Natural killer cell treated with Interleukin-12 subunit alpha and Interleukin-12 subunit beta and Interleukin-15 and Interleukin-18, amount 100 ng/mL, for 72 hours (primary cell): ENCODE data around the gene LGMN. TPM values are rescaled to one million over a fixed set of nuclear protein-coding genes. Genes with fewer than 3 reads are reported as not detected.
A peak's percentile ranks its signal among the peaks of the same experiment; 100 is the strongest.
"Not testable (repeated sequence)": the region's sequence is repeated elsewhere in the genome, so short reads cannot be mapped to it uniquely, and the experiment has no call there.

Experiments
- ATAC-seq, 2 donors: fragments of 150-1000 bp; cut with Tn5 transposase in 1 of 2; sonication (Bioruptor Pico), chemical (Tn5 transposase) in 1 of 2; 2 replicates each; pipeline ENCODE4 v1.10.0; 2021
- DNase-seq: peaks from one replicate; pipeline ENCODE4 v3.0.0; 2022; ENCODE audit warnings: low spot score
- H3K27ac Mint-ChIP-seq, 2 donors: 1 replicate in 1 of 2; 2 replicates in 1 of 2; pipeline ENCODE4 v1.8.0; 2022; ENCODE audit warnings: mixed read lengths in 2 of 2, mild to moderate bottlenecking in 1 of 2, moderate library complexity in 1 of 2
- H3K27me3 Mint-ChIP-seq, 2 donors: 1 replicate in 1 of 2; 2 replicates in 1 of 2; pipeline ENCODE4 v1.8.0; 2022; ENCODE audit warnings: mixed read lengths in 2 of 2
- H3K36me3 Mint-ChIP-seq: one replicate; pipeline ENCODE4 v1.8.0; 2022; ENCODE audit warnings: mixed read lengths
- H3K4me1 Mint-ChIP-seq, 2 donors: 1 replicate in 1 of 2; 2 replicates in 1 of 2; pipeline ENCODE4 v1.8.0; 2022; ENCODE audit warnings: low read depth in 2 of 2, mixed read lengths in 2 of 2, mild to moderate bottlenecking in 1 of 2
- H3K4me3 Mint-ChIP-seq: one replicate; pipeline ENCODE4 v1.8.0; 2022; ENCODE audit warnings: mixed read lengths
- H3K9me3 Mint-ChIP-seq: 2 replicates; pipeline ENCODE4 v1.8.0; 2022; ENCODE audit warnings: mixed read lengths
- total RNA-seq, 2 donors: library from RNA; stranded (reverse); gene quantifications; one replicate each; pipeline ENCODE4 v1.2.3, GENCODE V29; 2022

LGMN gene
- total RNA-seq, 2 donors from 2014 or later: not detected

- H3K4me3 Mint-ChIP-seq: no peak overlapping the region
- ATAC-seq (no peak), DNase-seq (no peak)
- H3K4me1 Mint-ChIP-seq: peaks cover 21 to 24% of the 10 kb centered on the region in 2 donors
- H3K27me3 Mint-ChIP-seq: peaks cover 35 to 61% of the 10 kb centered on the region in 2 donors
- H3K9me3 Mint-ChIP-seq: no peaks in the 10 kb centered on the region
- no peaks in the 10 kb centered on the region for H3K36me3 Mint-ChIP-seq
- no peak overlapping the region for H3K27ac Mint-ChIP-seq
Observed at GRCh38 chr14:92753250-92753649, 4.8 kb upstream of the LGMN start.

- ATAC-seq (no peak), DNase-seq (no peak)
- Mint-ChIP-seq H3K4me1 (peaks cover 28 to 33% of the 10 kb centered on the region in 2 donors), H3K27me3 (peaks cover 47 to 75% of the 10 kb centered on the region in 2 donors), H3K27ac (peak overlapping the region in 1 of 2 donors; percentile 28), H3K4me3 (no peak overlapping the region), H3K9me3 (no peaks in the 10 kb centered on the region), H3K36me3 (no peaks in the 10 kb centered on the region)
Observed at GRCh38 chr14:92751819-92752218, 3.4 kb upstream of the LGMN start.

DNA sequence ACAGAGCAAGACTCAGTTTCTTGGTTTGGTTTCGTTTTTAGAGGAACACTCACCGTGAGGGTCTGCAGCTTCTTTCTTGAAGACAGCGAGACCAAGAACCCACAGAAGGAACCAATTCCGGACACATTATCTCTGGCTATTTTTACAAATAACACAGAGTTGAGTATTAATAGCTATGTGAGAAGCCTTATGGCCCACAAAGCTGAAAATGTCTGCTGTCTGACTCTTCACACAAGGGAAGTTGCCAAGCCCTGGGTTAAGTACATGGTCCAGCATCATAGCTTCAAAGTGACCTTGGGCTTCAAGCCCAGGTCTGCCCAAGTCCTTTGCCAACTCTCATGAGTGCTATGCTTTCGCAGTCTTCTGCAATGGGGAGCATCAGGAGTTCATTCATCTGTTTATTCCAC is 2.6 kb upstream of the LGMN start:
- Mint-ChIP-seq H3K9me3 (no peaks in the 10 kb centered on the region), H3K4me3 (peak overlapping the region; percentile 73), H3K4me1 (peaks cover 28 to 33% of the 10 kb centered on the region in 2 donors), H3K36me3 (no peaks in the 10 kb centered on the region), H3K27ac (no peak overlapping the region), H3K27me3 (peaks cover 54 to 84% of the 10 kb centered on the region in 2 donors)
- DNase-seq (no peak), ATAC-seq (no peak)

- Mint-ChIP-seq H3K27me3 (peaks cover 54 to 85% of the 10 kb centered on the region in 2 donors), H3K4me3 (peak overlapping the region; percentile 73), H3K4me1 (peaks cover 28 to 33% of the 10 kb centered on the region in 2 donors)
- DNase-seq, H3K36me3 Mint-ChIP-seq, H3K9me3 Mint-ChIP-seq, H3K27ac Mint-ChIP-seq, ATAC-seq: not testable (repeated sequence)
Observed at GRCh38 chr14:92750222-92750728, 1.8 kb upstream of the LGMN start.

DNA sequence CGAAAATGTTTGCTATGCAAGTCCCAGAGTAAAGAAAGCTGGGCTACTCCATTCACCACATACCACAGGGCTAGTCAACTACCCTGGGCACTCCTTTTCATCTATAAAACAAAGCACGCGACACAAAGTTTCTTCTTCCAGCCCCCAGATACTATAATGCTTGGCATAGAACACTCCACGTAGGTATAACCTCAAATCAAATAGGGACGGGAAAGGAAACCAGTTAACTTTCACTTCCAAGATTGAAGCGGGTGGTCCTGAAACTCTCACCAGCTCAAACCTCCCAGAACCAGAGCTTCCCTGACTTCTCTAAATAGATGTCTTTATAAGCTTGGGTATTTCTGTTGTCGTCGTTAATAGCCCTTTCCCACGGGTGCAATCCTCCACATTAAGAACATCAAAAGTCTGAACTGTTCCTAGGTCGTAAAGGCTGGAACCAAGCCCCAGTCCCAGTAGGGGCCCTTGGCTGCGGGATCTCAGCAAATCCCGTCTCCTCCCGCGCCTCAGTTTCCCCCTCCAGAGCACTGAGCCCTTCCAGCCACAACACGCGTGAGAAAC is 647 bp downstream of the LGMN start:
- Mint-ChIP-seq H3K4me1 (peaks cover 28 to 33% of the 10 kb centered on the region in 2 donors), H3K27ac (peak overlapping the region in 1 of 2 donors; percentile 49), H3K36me3 (no peaks in the 10 kb centered on the region), H3K27me3 (peaks cover 52 to 74% of the 10 kb centered on the region in 2 donors), H3K4me3 (peak overlapping the region; percentile 56), H3K9me3 (no peaks in the 10 kb centered on the region)
- ATAC-seq (no peak), DNase-seq (no peak)

- Mint-ChIP-seq H3K27ac (no peak overlapping the region), H3K4me1 (peaks cover 16 to 19% of the 10 kb centered on the region in 2 donors), H3K36me3 (no peaks in the 10 kb centered on the region), H3K4me3 (no peak overlapping the region), H3K27me3 (peaks cover 41 to 52% of the 10 kb centered on the region in 2 donors), H3K9me3 (no peaks in the 10 kb centered on the region)
- ATAC-seq (no peak), DNase-seq (no peak)
Observed at GRCh38 chr14:92744198-92744597, 4.2 kb downstream of the LGMN start.

- H3K27ac Mint-ChIP-seq: no peak overlapping the region
- DNase-seq: no peak
- no peak overlapping the region for H3K4me3 Mint-ChIP-seq
- no peak for ATAC-seq
- no peaks in the 10 kb centered on the region for H3K9me3 Mint-ChIP-seq
- no peaks in the 10 kb centered on the region for H3K36me3 Mint-ChIP-seq
- H3K27me3 Mint-ChIP-seq: peaks cover 34 to 38% of the 10 kb centered on the region in 2 donors
- H3K4me1 Mint-ChIP-seq: peaks cover 0 to 8% of the 10 kb centered on the region in 2 donors
Observed at GRCh38 chr14:92740440-92740839, 8.0 kb downstream of the LGMN start.

DNA sequence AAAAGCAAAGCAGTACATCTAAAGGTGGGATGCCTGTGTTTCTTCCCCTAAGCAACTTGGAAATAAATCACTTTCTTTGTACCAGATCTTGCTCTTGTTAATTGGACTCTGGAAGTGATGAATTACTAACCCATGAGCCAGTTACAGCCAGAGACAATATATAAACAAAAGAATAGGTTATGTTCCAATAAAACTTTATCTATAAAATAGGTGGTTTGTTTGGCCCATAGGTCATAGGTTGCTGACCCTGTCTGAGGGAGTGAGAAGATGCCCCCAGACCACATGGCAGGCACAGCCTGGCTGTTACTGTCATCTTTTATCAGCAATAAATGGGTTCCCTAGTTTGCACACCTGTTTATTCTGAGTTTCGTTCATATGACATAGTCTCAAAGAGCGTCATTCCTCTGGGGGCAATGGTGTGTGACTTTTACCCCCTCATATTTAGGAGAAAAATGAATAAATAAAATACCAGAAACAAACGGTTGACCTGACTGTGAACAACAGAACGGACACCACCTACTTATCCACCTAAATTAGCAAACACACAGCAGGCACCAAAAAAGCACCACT is 10.7 kb downstream of the LGMN start:
- ATAC-seq (no peak), DNase-seq (no peak)
- peaks cover 0 to 8% of the 10 kb centered on the region in 2 donors for H3K4me1 Mint-ChIP-seq
- peaks cover 31 to 35% of the 10 kb centered on the region in 2 donors for H3K27me3 Mint-ChIP-seq
- H3K36me3 Mint-ChIP-seq: no peaks in the 10 kb centered on the region
- no peak overlapping the region for H3K4me3 Mint-ChIP-seq
- H3K9me3 Mint-ChIP-seq: no peaks in the 10 kb centered on the region
- no peak overlapping the region for H3K27ac Mint-ChIP-seq

DNA sequence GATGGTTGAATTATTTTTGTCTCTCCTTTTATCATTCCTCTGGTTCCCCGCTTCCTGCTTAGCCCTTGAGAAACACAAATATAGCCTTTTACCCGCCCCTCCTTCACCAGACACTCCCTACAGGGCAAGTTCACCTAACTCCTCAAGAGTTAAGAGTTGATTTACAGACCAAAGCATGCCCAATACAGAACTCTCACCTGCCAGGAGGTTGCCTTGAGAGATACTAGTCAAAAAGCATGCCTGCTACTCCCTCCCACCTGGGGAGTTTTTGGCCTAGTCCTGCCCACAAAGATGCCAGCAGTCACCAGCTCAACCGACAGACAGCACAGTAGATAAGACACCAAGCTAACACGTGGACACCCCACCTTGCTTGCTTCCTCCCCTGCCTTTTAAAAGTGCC is 11.2 kb downstream of the LGMN start:
- H3K4me1 Mint-ChIP-seq: peaks cover 0 to 8% of the 10 kb centered on the region in 2 donors
- no peaks in the 10 kb centered on the region for H3K36me3 Mint-ChIP-seq
- DNase-seq (no peak), ATAC-seq (no peak)
- H3K9me3 Mint-ChIP-seq: no peaks in the 10 kb centered on the region
- H3K27me3 Mint-ChIP-seq: peaks cover 32 to 40% of the 10 kb centered on the region in 2 donors
- H3K4me3 Mint-ChIP-seq: no peak overlapping the region
- no peak overlapping the region for H3K27ac Mint-ChIP-seq

DNA sequence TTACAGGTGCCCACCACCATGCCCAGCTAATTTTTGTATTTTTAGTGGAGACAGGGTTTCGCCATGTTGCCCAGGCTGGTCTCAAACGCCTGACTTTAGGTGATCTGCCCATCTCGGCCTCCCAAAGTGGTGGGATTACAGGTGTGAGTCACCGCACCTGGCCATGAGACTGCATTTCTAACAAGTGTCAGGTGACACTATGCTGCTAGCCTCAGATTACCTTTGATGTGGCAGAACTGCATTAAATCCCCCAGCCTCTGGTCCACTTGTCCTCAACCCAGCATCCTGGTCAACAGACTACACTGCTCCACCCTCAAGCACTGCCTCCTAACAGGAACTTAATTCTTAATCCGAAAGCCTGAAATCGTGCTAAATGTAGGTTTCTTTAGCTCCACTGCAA is 13.1 kb downstream of the LGMN start:
- ATAC-seq: no peak
- no peak for DNase-seq
- Mint-ChIP-seq H3K4me3 (no peak overlapping the region), H3K27me3 (peaks cover 45 to 51% of the 10 kb centered on the region in 2 donors), H3K27ac (no peak overlapping the region), H3K36me3 (peaks cover 7% of the 10 kb centered on the region), H3K4me1 (peaks cover 0 to 8% of the 10 kb centered on the region in 2 donors), H3K9me3 (no peaks in the 10 kb centered on the region)

- ATAC-seq (no peak), DNase-seq (no peak)
- Mint-ChIP-seq H3K27me3 (peaks cover 43 to 53% of the 10 kb centered on the region in 2 donors), H3K4me1 (peaks cover 5 to 14% of the 10 kb centered on the region in 2 donors), H3K9me3 (no peaks in the 10 kb centered on the region), H3K4me3 (no peak overlapping the region), H3K27ac (no peak overlapping the region), H3K36me3 (peaks cover 7% of the 10 kb centered on the region)
Observed at GRCh38 chr14:92734618-92735017, 13.8 kb downstream of the LGMN start.

- Mint-ChIP-seq H3K27me3 (peaks cover 39 to 51% of the 10 kb centered on the region in 2 donors), H3K27ac (no peak overlapping the region), H3K4me3 (no peak overlapping the region), H3K9me3 (no peaks in the 10 kb centered on the region), H3K4me1 (peaks cover 10 to 22% of the 10 kb centered on the region in 2 donors), H3K36me3 (peaks cover 7% of the 10 kb centered on the region)
- DNase-seq (no peak), ATAC-seq (no peak)
Observed at GRCh38 chr14:92733007-92733406, 15.4 kb downstream of the LGMN start.

DNA sequence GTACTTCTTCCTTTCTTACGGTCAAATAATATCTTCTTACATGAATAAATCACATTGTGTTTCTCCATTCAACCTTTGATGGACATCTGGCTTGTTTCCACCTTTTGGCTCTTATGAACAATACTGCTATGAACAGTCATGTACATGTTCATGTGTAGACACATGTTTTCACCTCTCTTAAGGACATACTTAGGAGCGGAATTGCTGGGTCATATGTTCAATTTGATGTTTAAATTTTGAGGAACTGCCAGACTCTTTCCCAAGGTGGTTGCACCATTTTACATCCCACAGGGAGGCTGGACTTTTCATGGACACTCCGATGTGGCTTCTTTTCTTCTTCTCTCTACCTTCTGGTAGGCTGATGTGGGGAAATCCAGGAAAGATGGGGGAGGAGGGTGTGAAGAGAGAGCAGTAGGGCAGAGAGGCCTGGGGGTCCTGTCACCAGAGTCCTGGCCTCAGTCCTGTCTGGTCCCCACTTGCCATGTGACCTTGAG is 16.8 kb downstream of the LGMN start:
- H3K4me3 Mint-ChIP-seq: no peak overlapping the region
- H3K4me1 Mint-ChIP-seq: peaks cover 17 to 22% of the 10 kb centered on the region in 2 donors
- ATAC-seq (no peak), DNase-seq (no peak)
- peaks cover 2% of the 10 kb centered on the region for H3K9me3 Mint-ChIP-seq
- no peak overlapping the region for H3K27ac Mint-ChIP-seq
- peaks cover 36 to 49% of the 10 kb centered on the region in 2 donors for H3K27me3 Mint-ChIP-seq
- peaks cover 10% of the 10 kb centered on the region for H3K36me3 Mint-ChIP-seq

GRCh38 chr14:92729634-92730358 is 18.6 kb downstream of the LGMN start:
- Mint-ChIP-seq H3K27me3 (peaks cover 31 to 44% of the 10 kb centered on the region in 2 donors), H3K4me1 (peaks cover 25 to 29% of the 10 kb centered on the region in 2 donors), H3K36me3 (peaks cover 12% of the 10 kb centered on the region), H3K27ac (peak overlapping the region; percentile 50 to 76), H3K9me3 (peaks cover 3% of the 10 kb centered on the region), H3K4me3 (peak overlapping the region; percentile 18)
- ATAC-seq (peak; percentile 74 to 80), DNase-seq (no peak)
